ENCODE data around the gene VPS13D. TPM values are rescaled to one million over a fixed set of nuclear protein-coding genes. Genes with fewer than 3 reads are reported as not detected.

The VPS13D gene
- total and polyA plus RNA-seq, 2 experiments from 2014 or later = 10.7 to 34.9 TPM

DNA sequence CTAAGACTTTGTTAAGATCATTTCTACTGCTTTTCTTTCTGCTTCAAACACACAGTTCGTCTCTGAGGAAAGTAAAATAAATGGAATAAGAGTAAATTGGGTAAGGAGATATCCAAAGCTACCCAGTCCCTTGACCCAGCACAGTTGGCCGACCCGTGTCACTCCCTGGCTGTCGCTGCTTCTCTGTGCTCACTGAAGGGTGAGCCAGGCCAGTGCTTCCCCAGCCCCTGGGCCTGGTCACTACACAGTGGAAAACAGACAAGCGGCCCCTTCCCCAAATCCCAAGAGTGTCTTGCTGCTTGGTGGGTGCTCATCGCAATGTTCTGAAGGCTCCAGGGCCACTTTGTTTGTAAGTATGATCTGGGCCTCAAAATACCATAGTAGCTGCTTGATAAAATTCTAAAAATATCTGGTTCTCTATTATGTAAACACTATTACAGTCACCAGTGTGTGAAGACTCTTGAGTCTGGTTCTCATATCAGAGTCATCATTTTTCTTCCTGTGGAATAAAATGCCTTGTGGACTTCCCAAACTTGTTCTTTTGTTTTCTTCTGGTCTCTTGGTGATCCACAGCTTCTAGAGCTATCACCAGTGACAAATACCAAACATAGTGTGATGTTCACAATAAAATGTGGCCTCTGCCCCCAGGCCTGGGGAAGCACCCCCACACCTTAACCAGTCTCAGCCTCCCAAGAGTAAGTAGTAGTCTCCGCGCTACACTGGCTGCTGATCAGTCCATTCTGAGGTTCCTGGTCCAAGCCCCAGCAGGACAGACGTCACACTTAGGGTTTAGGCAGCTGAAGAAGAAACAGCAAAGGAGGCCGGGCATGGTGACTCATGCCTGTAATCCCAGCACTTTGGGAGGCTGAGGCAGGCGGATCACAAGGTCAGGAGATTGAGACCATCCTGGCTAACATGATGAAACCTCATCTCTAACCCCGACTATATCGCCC lies 282.0 kb downstream of the VPS13D start:
- no peaks in the 10 kb centered on the region; the same call in 2 of the 3 replicates for H3K36me3 Mint-ChIP-seq (ENCODE audit: low read depth)
- no peaks in the 10 kb centered on the region; the same call in 1 of the 2 replicates for H3K36me3 ChIP-seq (ENCODE audit: insufficient read depth)
- H3K9me2 ChIP-seq (ENCODE audit: insufficient read depth) = no peaks in the 10 kb centered on the region
- no peak overlapping the region for H3K4me3 Mint-ChIP-seq
- H2AFZ ChIP-seq = no peak overlapping the region
- H4K20me1 ChIP-seq (replicated peaks; ENCODE audit: insufficient read depth) = no peaks in the 10 kb centered on the region
- no peak for ATAC-seq
- TF ChIP-seq, protein P1, sequence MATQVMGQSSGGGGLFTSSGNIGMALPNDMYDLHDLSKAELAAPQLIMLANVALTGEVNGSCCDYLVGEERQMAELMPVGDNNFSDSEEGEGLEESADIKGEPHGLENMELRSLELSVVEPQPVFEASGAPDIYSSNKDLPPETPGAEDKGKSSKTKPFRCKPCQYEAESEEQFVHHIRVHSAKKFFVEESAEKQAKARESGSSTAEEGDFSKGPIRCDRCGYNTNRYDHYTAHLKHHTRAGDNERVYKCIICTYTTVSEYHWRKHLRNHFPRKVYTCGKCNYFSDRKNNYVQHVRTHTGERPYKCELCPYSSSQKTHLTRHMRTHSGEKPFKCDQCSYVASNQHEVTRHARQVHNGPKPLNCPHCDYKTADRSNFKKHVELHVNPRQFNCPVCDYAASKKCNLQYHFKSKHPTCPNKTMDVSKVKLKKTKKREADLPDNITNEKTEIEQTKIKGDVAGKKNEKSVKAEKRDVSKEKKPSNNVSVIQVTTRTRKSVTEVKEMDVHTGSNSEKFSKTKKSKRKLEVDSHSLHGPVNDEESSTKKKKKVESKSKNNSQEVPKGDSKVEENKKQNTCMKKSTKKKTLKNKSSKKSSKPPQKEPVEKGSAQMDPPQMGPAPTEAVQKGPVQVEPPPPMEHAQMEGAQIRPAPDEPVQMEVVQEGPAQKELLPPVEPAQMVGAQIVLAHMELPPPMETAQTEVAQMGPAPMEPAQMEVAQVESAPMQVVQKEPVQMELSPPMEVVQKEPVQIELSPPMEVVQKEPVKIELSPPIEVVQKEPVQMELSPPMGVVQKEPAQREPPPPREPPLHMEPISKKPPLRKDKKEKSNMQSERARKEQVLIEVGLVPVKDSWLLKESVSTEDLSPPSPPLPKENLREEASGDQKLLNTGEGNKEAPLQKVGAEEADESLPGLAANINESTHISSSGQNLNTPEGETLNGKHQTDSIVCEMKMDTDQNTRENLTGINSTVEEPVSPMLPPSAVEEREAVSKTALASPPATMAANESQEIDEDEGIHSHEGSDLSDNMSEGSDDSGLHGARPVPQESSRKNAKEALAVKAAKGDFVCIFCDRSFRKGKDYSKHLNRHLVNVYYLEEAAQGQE (IDR thresholded peaks at IDR 0.05; ENCODE audit: unreplicated experiment) = no peak
- no peak for TF ChIP-seq POLR2AphosphoS5 (IDR thresholded peaks at IDR 0.05; ENCODE audit: low read depth)
- TF ChIP-seq NANOG (IDR thresholded peaks at IDR 0.05; ENCODE audit: borderline replicate concordance) = no peak
- TF ChIP-seq, protein P2, sequence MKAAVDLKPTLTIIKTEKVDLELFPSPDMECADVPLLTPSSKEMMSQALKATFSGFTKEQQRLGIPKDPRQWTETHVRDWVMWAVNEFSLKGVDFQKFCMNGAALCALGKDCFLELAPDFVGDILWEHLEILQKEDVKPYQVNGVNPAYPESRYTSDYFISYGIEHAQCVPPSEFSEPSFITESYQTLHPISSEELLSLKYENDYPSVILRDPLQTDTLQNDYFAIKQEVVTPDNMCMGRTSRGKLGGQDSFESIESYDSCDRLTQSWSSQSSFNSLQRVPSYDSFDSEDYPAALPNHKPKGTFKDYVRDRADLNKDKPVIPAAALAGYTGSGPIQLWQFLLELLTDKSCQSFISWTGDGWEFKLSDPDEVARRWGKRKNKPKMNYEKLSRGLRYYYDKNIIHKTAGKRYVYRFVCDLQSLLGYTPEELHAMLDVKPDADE (IDR thresholded peaks at IDR 0.05) = no peak
- TF ChIP-seq JUNB (IDR thresholded peaks at IDR 0.05; ENCODE audit: unreplicated experiment) = no peak
- no peak for TF ChIP-seq CREB1 (CRISPR knock-in tag; IDR thresholded peaks at IDR 0.05; ENCODE audit: low read depth)
- TF ChIP-seq, protein P3, sequence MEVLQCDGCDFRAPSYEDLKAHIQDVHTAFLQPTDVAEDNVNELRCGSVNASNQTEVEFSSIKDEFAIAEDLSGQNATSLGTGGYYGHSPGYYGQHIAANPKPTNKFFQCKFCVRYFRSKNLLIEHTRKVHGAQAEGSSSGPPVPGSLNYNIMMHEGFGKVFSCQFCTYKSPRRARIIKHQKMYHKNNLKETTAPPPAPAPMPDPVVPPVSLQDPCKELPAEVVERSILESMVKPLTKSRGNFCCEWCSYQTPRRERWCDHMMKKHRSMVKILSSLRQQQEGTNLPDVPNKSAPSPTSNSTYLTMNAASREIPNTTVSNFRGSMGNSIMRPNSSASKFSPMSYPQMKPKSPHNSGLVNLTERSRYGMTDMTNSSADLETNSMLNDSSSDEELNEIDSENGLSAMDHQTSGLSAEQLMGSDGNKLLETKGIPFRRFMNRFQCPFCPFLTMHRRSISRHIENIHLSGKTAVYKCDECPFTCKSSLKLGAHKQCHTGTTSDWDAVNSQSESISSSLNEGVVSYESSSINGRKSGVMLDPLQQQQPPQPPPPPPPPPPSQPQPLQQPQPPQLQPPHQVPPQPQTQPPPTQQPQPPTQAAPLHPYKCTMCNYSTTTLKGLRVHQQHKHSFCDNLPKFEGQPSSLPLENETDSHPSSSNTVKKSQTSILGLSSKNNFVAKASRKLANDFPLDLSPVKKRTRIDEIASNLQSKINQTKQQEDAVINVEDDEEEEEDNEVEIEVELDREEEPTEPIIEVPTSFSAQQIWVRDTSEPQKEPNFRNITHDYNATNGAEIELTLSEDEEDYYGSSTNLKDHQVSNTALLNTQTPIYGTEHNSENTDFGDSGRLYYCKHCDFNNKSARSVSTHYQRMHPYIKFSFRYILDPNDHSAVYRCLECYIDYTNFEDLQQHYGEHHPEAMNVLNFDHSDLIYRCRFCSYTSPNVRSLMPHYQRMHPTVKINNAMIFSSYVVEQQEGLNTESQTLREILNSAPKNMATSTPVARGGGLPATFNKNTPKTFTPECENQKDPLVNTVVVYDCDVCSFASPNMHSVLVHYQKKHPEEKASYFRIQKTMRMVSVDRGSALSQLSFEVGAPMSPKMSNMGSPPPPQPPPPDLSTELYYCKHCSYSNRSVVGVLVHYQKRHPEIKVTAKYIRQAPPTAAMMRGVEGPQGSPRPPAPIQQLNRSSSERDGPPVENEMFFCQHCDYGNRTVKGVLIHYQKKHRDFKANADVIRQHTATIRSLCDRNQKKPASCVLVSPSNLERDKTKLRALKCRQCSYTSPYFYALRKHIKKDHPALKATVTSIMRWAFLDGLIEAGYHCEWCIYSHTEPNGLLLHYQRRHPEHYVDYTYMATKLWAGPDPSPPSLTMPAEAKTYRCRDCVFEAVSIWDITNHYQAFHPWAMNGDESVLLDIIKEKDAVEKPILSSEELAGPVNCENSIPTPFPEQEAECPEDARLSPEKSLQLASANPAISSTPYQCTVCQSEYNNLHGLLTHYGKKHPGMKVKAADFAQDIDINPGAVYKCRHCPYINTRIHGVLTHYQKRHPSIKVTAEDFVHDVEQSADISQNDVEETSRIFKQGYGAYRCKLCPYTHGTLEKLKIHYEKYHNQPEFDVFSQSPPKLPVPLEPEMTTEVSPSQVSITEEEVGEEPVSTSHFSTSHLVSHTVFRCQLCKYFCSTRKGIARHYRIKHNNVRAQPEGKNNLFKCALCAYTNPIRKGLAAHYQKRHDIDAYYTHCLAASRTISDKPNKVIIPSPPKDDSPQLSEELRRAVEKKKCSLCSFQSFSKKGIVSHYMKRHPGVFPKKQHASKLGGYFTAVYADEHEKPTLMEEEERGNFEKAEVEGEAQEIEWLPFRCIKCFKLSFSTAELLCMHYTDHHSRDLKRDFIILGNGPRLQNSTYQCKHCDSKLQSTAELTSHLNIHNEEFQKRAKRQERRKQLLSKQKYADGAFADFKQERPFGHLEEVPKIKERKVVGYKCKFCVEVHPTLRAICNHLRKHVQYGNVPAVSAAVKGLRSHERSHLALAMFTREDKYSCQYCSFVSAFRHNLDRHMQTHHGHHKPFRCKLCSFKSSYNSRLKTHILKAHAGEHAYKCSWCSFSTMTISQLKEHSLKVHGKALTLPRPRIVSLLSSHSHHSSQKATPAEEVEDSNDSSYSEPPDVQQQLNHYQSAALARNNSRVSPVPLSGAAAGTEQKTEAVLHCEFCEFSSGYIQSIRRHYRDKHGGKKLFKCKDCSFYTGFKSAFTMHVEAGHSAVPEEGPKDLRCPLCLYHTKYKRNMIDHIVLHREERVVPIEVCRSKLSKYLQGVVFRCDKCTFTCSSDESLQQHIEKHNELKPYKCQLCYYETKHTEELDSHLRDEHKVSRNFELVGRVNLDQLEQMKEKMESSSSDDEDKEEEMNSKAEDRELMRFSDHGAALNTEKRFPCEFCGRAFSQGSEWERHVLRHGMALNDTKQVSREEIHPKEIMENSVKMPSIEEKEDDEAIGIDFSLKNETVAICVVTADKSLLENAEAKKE (CRISPR knock-in tag; IDR thresholded peaks at IDR 0.05) = no peak
- TF ChIP-seq, protein P4, sequence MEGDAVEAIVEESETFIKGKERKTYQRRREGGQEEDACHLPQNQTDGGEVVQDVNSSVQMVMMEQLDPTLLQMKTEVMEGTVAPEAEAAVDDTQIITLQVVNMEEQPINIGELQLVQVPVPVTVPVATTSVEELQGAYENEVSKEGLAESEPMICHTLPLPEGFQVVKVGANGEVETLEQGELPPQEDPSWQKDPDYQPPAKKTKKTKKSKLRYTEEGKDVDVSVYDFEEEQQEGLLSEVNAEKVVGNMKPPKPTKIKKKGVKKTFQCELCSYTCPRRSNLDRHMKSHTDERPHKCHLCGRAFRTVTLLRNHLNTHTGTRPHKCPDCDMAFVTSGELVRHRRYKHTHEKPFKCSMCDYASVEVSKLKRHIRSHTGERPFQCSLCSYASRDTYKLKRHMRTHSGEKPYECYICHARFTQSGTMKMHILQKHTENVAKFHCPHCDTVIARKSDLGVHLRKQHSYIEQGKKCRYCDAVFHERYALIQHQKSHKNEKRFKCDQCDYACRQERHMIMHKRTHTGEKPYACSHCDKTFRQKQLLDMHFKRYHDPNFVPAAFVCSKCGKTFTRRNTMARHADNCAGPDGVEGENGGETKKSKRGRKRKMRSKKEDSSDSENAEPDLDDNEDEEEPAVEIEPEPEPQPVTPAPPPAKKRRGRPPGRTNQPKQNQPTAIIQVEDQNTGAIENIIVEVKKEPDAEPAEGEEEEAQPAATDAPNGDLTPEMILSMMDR (conservative IDR thresholded peaks at IDR 0.05; ENCODE audit: low read depth in 2 of 2) = no peak
- no peak for TF ChIP-seq STAT1 (IDR thresholded peaks at IDR 0.05; ENCODE audit: unreplicated experiment)
- TF ChIP-seq EZH2 (IDR thresholded peaks at IDR 0.05; ENCODE audit: low read depth, unreplicated experiment) = no peak
- TF ChIP-seq EZH2phosphoT487 (IDR thresholded peaks at IDR 0.05; ENCODE audit: unreplicated experiment) = no peak
- TF ChIP-seq ZNF114 (CRISPR knock-in tag; IDR thresholded peaks at IDR 0.05) = no peak
- TF ChIP-seq ZNF331 (CRISPR knock-in tag; IDR thresholded peaks at IDR 0.05; ENCODE audit: low read depth) = no peak
- H3K27me3 ChIP-seq (ENCODE audit: insufficient read depth) = no peaks in the 10 kb centered on the region
- H3K4me1 ChIP-seq (ENCODE audit: insufficient read depth) = peaks cover 20% of the 10 kb centered on the region
- H3K27me3 Mint-ChIP-seq (ENCODE audit: insufficient read depth, low read depth, poor library complexity) = peaks cover 16% of the 10 kb centered on the region
- no peaks in the 10 kb centered on the region; the same call in 2 of the 3 replicates for H3K9me3 Mint-ChIP-seq
- peak overlapping the region; percentile 73; the same call in 1 of the 2 replicates for H3K27ac Mint-ChIP-seq
- H3K79me2 ChIP-seq (replicated peaks; ENCODE audit: insufficient read depth) = no peaks in the 10 kb centered on the region
- H3K4me3 ChIP-seq = no peak overlapping the region
- H3F3A ChIP-seq (replicated peaks; ENCODE audit: low read depth) = no peaks in the 10 kb centered on the region
- no peak overlapping the region for H3K4me2 ChIP-seq
- 0 out of 2 replicates have a peak overlapping the region, but pooled peaks have one; percentile 90 for H3K27ac ChIP-seq (ENCODE audit: low read depth)
- DNase-seq (ENCODE audit: low spot score) = no peak
- peaks cover 23% of the 10 kb centered on the region for H3K4me1 Mint-ChIP-seq

All from GM23338 (cell line).